HG02623 (cell line): ENCODE data around the gene SLC12A6.
A peak's percentile ranks its signal among the peaks of the same experiment; 100 is the strongest.
"Not testable (repeated sequence)": the region's sequence is repeated elsewhere in the genome, so short reads cannot be mapped to it uniquely, and the experiment has no call there.

Source experiments
- ATAC-seq: cut with Tn5 transposase; IDR thresholded peaks from one replicate; pipeline ENCODE4 v1.9.1; 2021; ENCODE audit warnings: moderate library complexity; ENCODE audit not compliant: unreplicated experiment

SLC12A6 gene

GRCh38 chr15:34209421-34210282, 127.9 kb downstream of the SLC12A6 start, which contains the start of gene KATNBL1:
Gene KATNBL1 (minus strand): TSS chr15:34210096. CDS start chr15:34163676, 46,420 bp downstream.
- peak; percentile 94 for ATAC-seq

DNA sequence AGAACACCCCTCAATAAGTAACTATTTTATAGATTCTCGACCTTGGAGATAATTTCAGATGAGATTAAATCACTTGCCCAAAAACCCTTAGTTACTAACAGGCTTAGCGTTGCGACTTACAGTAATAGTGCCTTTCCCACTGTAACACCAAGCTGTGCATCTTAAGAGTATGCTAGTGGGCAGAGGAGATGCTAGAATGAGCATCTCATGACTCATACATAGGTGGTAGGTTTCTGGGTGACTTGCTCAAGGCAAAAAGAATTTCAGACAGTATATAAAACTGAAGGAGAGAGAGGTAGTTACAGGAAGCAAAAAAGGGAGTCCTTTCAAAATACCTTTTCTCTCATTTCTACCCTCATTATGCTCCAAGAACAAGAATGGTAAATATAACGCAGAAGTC, 131.6 kb downstream of the SLC12A6 start:
- no peak for ATAC-seq

GRCh38 chr15:34203936-34204335, 133.6 kb downstream of the SLC12A6 start:
- ATAC-seq: no peak

DNA sequence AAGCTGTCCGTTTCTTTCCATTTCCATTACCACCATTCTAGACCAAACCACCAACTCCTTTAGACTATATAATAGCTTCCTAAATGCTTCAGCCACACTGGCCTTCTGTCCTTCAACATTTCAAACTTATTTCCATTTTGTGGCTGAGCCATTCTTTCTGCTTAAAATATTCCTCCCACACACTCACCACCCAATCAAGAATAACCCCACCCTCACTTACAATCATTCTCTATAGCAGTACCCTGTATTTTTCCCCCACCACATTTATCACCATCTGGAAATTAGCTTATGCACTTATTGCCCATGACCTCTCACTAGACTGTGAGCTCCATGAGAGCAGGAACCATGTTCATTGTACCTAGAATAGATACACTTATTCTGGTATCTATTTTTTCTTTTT, 134.3 kb downstream of the SLC12A6 start:
- no peak for ATAC-seq

DNA sequence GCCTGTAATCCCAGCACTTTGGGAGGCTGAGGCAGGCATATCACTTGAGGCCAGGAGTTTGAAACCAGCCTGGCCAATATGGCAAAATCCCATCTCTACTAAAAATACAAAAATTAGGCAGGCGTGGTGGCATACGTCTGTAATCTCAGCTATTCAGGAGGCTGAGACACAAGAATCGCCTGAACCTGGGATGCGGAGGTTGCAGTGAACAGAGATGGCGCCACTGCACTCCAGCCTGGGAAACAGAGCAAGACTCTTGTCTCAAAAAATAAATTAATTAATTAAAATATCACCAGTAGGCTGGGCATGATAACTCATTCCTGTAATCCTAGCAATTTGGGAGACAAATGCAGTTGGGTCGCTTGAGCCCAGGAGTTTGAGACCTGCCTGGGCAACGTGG, 144.3 kb downstream of the SLC12A6 start:
- ATAC-seq: not testable (repeated sequence)

- no peak for ATAC-seq
Observed at GRCh38 chr15:34188711-34189110, 148.9 kb downstream of the SLC12A6 start.

DNA sequence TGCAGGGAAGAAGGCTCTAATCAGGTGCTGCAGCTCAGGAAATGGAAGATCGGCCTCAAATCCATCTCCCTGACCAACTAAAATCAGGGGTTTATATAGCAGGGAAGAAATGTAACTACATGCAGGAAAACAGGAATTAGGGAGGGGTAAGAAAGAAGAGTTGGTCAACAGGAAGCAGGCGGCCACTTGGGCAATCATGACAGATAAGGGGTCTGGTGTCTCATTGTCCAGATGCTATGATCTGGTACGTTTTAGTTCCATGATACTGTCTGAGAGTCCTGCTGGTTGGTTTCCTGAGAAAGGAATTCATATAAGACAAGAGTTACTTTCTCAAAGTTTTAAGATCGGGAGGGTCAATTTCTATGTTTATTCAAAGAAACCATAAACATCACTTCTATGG, 151.9 kb downstream of the SLC12A6 start:
- ATAC-seq: no peak

DNA sequence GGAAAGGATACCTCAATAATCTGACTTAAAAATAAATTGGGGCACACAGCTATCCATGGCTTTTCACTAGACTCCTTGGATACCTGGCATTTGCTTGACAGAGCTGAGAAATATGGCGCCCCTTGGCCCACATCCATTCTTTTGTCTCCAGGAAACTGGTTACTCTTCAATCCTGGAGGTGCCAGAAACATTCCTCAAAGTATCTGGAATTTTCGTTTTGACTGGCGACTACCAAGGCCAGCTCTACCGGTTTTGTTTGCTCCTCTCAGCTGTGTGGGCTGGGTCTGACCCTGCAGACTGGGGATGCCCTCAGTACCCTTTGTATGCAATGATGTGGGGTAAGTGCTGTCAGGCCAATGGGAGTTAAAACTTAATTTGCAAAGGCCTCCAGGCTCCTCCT, 154.6 kb downstream of the SLC12A6 start:
- no peak for ATAC-seq
